ENCODE data around the gene TOB2.

DNA sequence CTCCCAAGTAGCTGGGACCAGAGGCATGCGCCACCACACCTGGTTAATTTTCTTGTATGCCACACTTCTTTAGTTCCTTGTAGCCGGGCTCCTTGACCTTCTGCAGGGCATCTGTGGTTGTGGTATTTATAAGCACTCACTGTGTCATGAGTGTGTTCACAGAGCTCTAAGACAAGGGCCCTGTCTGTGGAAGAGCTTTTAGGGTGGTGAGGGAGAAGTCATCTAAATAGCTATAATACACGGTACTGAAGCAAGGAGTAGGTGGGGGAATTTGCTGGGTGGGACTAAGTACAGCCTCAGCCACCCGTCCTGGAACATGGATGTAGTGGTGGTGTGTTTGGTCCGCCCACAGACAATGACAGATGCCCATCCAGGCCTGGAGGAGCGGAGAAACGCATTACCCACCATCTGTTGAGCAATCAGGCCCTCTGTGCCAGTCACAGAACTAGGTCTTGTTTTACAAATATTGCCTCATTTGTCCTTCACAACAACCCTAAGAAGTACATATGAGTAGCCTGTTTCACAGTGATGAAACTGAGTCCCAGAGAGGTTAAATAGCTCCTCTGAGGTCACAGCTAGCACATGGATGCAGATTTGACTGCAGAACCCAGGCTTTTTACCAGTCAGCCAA, 32.4 kb upstream of the TOB2 start:
- TF ChIP-seq, protein P1, sequence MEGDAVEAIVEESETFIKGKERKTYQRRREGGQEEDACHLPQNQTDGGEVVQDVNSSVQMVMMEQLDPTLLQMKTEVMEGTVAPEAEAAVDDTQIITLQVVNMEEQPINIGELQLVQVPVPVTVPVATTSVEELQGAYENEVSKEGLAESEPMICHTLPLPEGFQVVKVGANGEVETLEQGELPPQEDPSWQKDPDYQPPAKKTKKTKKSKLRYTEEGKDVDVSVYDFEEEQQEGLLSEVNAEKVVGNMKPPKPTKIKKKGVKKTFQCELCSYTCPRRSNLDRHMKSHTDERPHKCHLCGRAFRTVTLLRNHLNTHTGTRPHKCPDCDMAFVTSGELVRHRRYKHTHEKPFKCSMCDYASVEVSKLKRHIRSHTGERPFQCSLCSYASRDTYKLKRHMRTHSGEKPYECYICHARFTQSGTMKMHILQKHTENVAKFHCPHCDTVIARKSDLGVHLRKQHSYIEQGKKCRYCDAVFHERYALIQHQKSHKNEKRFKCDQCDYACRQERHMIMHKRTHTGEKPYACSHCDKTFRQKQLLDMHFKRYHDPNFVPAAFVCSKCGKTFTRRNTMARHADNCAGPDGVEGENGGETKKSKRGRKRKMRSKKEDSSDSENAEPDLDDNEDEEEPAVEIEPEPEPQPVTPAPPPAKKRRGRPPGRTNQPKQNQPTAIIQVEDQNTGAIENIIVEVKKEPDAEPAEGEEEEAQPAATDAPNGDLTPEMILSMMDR (conservative IDR thresholded peaks at IDR 0.05 in 1 of 2, IDR thresholded peaks at IDR 0.05 in 1 of 2; ENCODE audit: low read depth in 1 of 2, low read length in 2 of 2), result no peak
- no peak for TF ChIP-seq EZH2 (IDR thresholded peaks at IDR 0.05; ENCODE audit: low read length, missing control alignments)

All from fibroblast of lung (primary cell).